Keratinocyte (primary cell): Measurements from ENCODE around the gene NBEA. TPM values are rescaled to one million over a fixed set of nuclear protein-coding genes. Genes with fewer than 3 reads are reported as not detected.

ENCODE experiments used
- DNase-seq: peaks from one replicate; pipeline ENCODE4 v3.0.0-alpha.2; 2011; ENCODE audit warnings: low read depth, missing footprints, low spot score
- FAIRE-seq: peaks from 2 replicates; lab custom pipeline; 2011; peaks lifted over from hg19 to GRCh38; lab: Jason Lieb, UNC
- H2AFZ ChIP-seq: 2 replicates; pipeline ENCODE4 v1.6.0; 2012; ENCODE audit warnings: low read length, control low read depth, inconsistent platforms; ENCODE audit not compliant: control insufficient read depth
- H3K27ac ChIP-seq: 2 replicates; pipeline ENCODE4 v1.5.1; 2011; ENCODE audit warnings: low read length; ENCODE audit not compliant: control insufficient read depth, insufficient read depth
- H3K27me3 ChIP-seq: 3 replicates; pipeline ENCODE4 v1.6.0; 2011; ENCODE audit warnings: low read length; ENCODE audit not compliant: control insufficient read depth, insufficient read depth; ENCODE audit errors: extremely low read depth
- H3K36me3 ChIP-seq, 2 experiments: 2 replicates in 1 of 2; 3 replicates in 1 of 2; pipeline ENCODE4 v1.5.1; 2011; ENCODE audit warnings: low read length in 2 of 2, mild to moderate bottlenecking in 1 of 2; ENCODE audit not compliant: control insufficient read depth in 2 of 2, insufficient read depth in 2 of 2; ENCODE audit errors: extremely low read depth in 1 of 2
- H3K4me1 ChIP-seq: 3 replicates; pipeline ENCODE4 v1.5.1; 2011; ENCODE audit warnings: low read length; ENCODE audit not compliant: control insufficient read depth, insufficient read depth; ENCODE audit errors: extremely low read depth
- H3K4me2 ChIP-seq: 3 replicates; pipeline ENCODE4 v1.6.0; 2011; ENCODE audit warnings: low read depth, low read length; ENCODE audit not compliant: control insufficient read depth, insufficient read depth; ENCODE audit errors: extremely low read depth
- H3K4me3 ChIP-seq, 3 experiments: fragments of 200-600 bp in 1 of 3; sonication (generic) in 1 of 3; 2 replicates in 2 of 3; 3 replicates in 1 of 3; pipeline ENCODE4 v1.5.1; 2011 to 2016; ENCODE audit warnings: low read length in 3 of 3, mild to moderate bottlenecking in 3 of 3, control low read depth in 2 of 3, inconsistent platforms in 1 of 3, low read depth in 1 of 3, mixed read lengths in 1 of 3, mixed run types in 1 of 3, moderate library complexity in 1 of 3; ENCODE audit not compliant: control insufficient read depth in 2 of 3, insufficient read depth in 2 of 3; ENCODE audit errors: extremely low read depth in 1 of 3
- H3K79me2 ChIP-seq: 2 replicates; pipeline ENCODE4 v1.6.0; 2012; ENCODE audit warnings: low read length; ENCODE audit not compliant: control insufficient read depth, insufficient read depth
- H3K9ac ChIP-seq: 3 replicates; pipeline ENCODE4 v1.6.0; 2011; ENCODE audit warnings: low read length; ENCODE audit not compliant: control insufficient read depth, insufficient read depth; ENCODE audit errors: extremely low read depth
- H3K9me1 ChIP-seq: 3 replicates; pipeline ENCODE4 v1.6.0; 2011; ENCODE audit warnings: low read length; ENCODE audit not compliant: control insufficient read depth, insufficient read depth; ENCODE audit errors: extremely low read depth
- H3K9me3 ChIP-seq: 2 replicates; pipeline ENCODE4 v1.5.1; 2012; ENCODE audit warnings: low read depth, low read length; ENCODE audit not compliant: control insufficient read depth
- H4K20me1 ChIP-seq: 3 replicates; pipeline ENCODE4 v1.6.0; 2011; ENCODE audit warnings: low read length; ENCODE audit not compliant: control insufficient read depth, insufficient read depth; ENCODE audit errors: extremely low read depth
- CTCF ChIP-seq, 3 experiments: IDR thresholded peaks in 1 of 3; conservative IDR thresholded peaks in 1 of 3; optimal IDR thresholded peaks in 1 of 3; 2 replicates in 2 of 3; 3 replicates in 1 of 3; pipeline versions ENCODE3 to v1.5.1; 2011; ENCODE audit warnings: low read length in 3 of 3, mild to moderate bottlenecking in 3 of 3, moderate library complexity in 2 of 3, control low read depth in 1 of 3, inconsistent platforms in 1 of 3; ENCODE audit not compliant: insufficient read depth in 2 of 3; ENCODE audit errors: extremely low read depth in 1 of 3
- EZH2 ChIP-seq: IDR thresholded peaks from one replicate; pipeline ENCODE4 v1.6.1; 2012; ENCODE audit warnings: inconsistent platforms, mild to moderate bottlenecking, low read length, moderate library complexity
- dilution Hi-C: fragments of 300-500 bp; cut with MboI; formaldehyde crosslinking; loops from one replicate; pipeline ENCODE4 v1.7.0; 2020; ENCODE audit warnings: low sequenced_read_pairs; ENCODE audit not compliant: extremely low pct_ligation_motif_present
- polyA plus RNA-seq, 5 experiments: library from polyadenylated mRNA; depleted of rRNA in 3 of 5; stranded (reverse) in 3 of 5; stranded (forward) in 1 of 5; unstranded in 1 of 5; fragments of >200 nt; gene quantifications; 1 replicate in 1 of 5; 2 replicates in 3 of 5; 3 replicates in 1 of 5; pipeline versions ENCODE4 v1.2.1 to v1.2.3, GENCODE V29; 2011 to 2012; ENCODE audit warnings: missing spikeins in 2 of 5, low read depth in 1 of 5, low replicate concordance in 1 of 5

NBEA gene
- polyA plus RNA-seq, 1 donor (not counting 4 experiments of a cell fraction or from before 2014, with no cell fraction given) = 0.05 TPM

GRCh38 chr13:35468195-35468594 lies 526.1 kb downstream of the NBEA start:
- Histone ChIP-seq H3K27me3 (peaks cover 26% of the 10 kb centered on the region), H3K4me2 (no peak overlapping the region), H3K9ac (no peak overlapping the region), H4K20me1 (no peaks in the 10 kb centered on the region), H3K4me1 (no peaks in the 10 kb centered on the region), H3K4me3 (no peak overlapping the region), H2AFZ (no peak overlapping the region), H3K36me3 (no peaks in the 10 kb centered on the region), H3K79me2 (no peaks in the 10 kb centered on the region), H3K9me1 (no peaks in the 10 kb centered on the region), H3K9me3 (peaks cover 3% of the 10 kb centered on the region), H3K27ac (no peak overlapping the region)
- DNase-seq = no peak
- no peak for FAIRE-seq
- TF ChIP-seq CTCF (optimal IDR thresholded peaks at IDR 0.05 in 1 of 3, IDR thresholded peaks at IDR 0.05 in 1 of 3, conservative IDR thresholded peaks at IDR 0.05 in 1 of 3; ENCODE audit: extremely low read depth in 1 of 3, insufficient read depth in 2 of 3, low read length in 3 of 3) (no peak), EZH2 (no peak)
- dilution Hi-C loops = no loop called here

- Histone ChIP-seq H2AFZ (no peak overlapping the region), H3K27me3 (peaks cover 33% of the 10 kb centered on the region), H3K4me1 (no peaks in the 10 kb centered on the region), H3K9ac (no peak overlapping the region), H3K27ac (no peak overlapping the region), H3K4me2 (no peak overlapping the region), H3K9me1 (no peaks in the 10 kb centered on the region), H3K9me3 (peaks cover 3% of the 10 kb centered on the region), H3K79me2 (no peaks in the 10 kb centered on the region), H3K36me3 (no peaks in the 10 kb centered on the region), H4K20me1 (no peaks in the 10 kb centered on the region), H3K4me3 (no peak overlapping the region)
- FAIRE-seq (no peak), DNase-seq (no peak)
- dilution Hi-C loops = no loop called here
- no peak for TF ChIP-seq CTCF (optimal IDR thresholded peaks at IDR 0.05 in 1 of 3, IDR thresholded peaks at IDR 0.05 in 1 of 3, conservative IDR thresholded peaks at IDR 0.05 in 1 of 3; ENCODE audit: extremely low read depth in 1 of 3, insufficient read depth in 2 of 3, low read length in 3 of 3)
These were observed 527.9 kb downstream of the NBEA start for GRCh38 chr13:35469806-35470525.
